NCI-H1436 (cell line): ENCODE results near the gene RRH.

Experiments
- DNase-seq: peaks from one replicate; lab custom pipeline; 2025; lab: John Stamatoyannopoulos, UW

Gene RRH

GRCh38 chr4:109887071-109887470 lies 59.3 kb downstream of the RRH start:
- DNase-seq, result no peak

- DNase-seq, result no peak
Measured at GRCh38 chr4:109890076-109890475, 62.3 kb downstream of the RRH start.
